ENCODE measurements around the gene ADSL.
A peak's percentile ranks its signal among the peaks of the same experiment; 100 is the strongest.

Gene ADSL

DNA sequence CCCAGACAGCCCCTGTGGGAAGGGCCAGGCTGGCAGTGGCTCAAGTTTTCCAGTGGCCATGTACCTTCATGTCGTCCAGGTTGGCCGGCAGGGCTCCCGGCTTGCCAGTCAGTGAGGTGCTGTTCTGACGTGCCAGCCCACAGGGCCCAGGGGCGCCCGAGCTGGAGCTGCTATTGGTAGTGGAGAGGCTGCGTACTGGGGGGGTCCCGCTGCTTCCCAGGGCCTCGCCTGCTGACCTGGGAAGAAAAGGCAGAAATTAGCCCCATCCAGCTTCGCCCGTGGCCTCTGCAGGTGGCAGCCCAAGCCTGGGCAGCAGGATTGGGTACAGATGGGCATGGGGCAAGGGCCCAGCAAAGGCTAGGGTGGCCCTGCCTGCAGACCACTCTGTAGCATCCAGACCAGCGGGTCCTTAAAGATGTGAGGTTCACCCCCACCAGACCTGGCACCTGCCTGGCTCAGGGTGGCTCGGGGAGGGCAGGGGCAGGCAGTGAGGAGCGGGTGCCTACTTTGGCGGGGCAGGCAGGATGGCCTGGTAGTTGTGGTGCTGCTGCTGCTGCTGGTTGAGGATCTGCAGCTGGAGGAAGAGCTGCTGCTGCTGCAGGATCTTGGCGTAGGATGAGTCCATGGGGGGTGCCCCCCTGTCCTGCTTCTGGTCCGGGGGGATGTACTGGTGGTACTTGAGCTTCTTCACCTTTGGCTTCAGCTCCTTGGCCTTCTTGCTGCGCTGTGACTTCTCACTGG lies 74.2 kb downstream of the ADSL start:
- no peak for DNase-seq

DNA sequence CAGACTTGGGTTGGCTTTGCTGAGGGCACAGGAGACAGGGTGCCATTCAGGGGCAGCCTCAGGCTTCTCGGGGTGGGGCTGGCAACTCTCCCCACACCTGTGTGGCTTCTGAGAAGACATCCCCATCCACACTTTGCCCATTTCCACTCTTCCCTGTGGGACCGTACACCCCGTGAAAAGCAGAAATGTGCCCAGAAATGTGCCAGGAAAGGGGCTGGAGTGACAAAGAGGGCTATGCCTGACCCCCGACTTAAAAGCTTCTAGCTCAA lies 74.7 kb downstream of the ADSL start:
- no peak for DNase-seq

DNA sequence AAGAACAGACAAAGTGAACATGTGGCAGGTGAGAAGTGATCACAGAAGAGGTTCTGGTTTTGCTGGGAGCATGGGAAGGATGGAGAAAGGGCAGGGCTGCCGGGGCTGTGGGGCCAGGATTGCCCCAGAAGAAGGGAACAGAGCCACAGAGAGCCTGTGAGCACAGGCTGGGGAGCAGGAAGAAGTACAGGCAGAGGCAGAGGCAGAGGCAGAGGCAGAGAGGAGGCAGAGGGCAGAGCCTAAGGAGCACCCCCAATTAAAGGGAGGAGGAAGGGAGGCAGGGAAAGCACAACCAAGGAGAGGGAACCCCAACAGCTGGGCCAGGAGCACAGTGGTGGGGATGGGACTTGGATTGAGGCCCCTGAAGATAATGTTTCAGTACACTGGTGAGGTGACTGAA lies 75.6 kb downstream of the ADSL start:
- no peak for DNase-seq

DNA sequence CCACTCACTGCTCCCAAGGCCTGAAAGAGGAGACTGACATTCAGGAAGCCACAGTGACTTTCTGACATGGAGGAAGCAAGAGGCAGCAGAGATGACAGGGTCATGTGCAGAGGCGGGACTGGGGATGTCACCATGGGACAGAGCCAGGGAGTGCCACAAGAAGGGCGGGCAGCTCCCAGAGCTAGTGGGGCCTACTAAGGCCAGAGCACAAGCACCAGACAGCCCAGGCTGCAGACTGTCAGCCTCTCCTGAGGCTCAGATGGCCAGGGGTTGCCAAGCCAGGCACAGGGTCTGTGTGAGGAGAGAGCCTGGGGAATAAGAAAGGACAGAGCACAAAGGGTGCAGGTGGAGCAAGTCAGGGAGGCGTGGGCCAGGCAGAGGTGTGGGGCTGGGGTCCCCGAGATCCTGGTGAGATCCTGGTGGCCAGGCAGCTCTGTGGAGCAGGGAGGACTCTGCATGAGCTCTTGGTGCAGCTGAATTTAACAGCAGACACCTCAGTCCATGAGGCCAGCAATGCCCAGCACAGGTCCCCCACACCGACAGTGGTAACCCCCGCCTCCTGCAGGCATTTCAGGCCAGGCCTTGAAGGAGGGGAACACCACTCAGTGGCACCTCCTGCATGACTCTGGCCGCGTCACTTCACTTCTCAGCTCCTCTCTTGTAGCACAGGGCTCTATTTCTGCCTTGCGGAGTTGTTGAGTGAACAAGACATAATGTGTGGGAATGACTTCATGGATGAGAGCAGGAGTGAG lies 76.4 kb downstream of the ADSL start:
- no peak for DNase-seq

DNA sequence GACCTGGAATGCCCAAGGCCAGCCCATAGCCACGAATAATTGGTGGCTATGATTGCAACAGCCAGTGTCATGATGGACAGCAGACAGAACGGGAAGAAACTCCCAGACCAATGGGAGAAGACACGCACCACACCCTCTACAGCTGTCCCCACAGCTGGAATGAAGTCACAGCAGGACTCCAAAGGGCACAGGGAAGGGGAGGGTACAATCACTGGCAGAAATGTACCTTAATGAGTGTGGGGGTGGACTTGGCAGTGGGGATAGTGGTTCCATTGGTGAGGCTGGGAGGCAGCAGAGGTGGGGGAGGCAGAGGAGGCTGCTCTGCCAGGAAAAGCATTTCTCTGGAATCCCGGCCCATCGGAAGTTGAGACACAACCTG lies 77.0 kb downstream of the ADSL start:
- DNase-seq: no peak

DNA sequence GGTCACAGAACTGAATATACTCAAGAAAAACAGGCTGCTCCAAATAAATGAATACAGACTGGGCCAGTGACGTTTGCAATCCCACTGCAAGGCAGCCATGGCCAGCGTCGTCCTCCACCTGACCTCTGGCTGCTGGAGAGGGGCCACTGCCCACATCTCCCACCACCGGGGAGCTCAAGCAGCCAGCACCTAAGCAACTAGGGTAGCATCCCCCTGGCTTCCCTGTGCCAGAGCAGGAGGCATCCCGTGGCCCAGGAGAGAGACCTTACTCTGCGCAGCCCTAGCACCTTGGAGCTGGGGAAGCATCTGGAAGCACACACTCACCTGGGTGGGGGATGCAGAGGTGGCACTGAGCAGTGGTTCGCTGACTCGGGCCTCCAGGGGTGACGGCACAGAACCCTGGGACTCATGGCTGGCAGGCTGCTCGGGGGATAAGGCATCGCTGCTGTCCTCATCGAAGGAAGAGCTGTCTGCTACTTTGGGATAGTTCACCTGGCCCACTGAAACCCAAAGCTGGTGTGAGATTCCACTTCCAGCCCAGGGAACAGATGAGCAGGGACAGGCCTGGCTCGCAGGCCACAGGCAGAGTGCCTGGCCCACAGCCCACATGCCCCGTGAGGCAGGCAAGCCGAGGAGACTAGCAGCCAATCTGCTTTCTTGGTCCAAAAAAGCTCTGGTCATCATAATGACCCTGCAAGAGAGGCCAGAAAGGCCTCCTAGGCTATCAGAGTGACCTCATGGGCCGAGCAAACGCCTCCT lies 77.8 kb downstream of the ADSL start:
- DNase-seq: no peak

DNA sequence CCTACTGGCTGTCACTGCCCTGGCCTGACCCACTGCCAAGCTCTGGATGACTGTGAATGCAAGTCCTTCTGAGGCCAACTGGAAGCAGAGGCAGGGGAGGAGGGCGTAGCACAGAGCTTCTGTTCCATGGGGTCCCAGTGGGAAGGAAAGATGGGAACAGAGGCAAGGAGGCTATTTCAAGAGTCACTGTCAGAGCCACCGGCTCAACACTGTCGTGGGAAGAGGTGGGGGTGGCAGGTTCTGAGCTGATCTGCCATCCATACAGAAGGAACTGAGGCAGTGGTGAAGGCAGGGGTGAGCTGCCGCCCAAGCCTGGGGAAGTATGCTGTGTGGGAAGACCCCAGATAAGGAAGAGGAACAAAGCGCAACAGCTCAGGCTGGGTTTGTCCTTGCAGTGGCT lies 78.8 kb downstream of the ADSL start:
- no peak for DNase-seq

DNA sequence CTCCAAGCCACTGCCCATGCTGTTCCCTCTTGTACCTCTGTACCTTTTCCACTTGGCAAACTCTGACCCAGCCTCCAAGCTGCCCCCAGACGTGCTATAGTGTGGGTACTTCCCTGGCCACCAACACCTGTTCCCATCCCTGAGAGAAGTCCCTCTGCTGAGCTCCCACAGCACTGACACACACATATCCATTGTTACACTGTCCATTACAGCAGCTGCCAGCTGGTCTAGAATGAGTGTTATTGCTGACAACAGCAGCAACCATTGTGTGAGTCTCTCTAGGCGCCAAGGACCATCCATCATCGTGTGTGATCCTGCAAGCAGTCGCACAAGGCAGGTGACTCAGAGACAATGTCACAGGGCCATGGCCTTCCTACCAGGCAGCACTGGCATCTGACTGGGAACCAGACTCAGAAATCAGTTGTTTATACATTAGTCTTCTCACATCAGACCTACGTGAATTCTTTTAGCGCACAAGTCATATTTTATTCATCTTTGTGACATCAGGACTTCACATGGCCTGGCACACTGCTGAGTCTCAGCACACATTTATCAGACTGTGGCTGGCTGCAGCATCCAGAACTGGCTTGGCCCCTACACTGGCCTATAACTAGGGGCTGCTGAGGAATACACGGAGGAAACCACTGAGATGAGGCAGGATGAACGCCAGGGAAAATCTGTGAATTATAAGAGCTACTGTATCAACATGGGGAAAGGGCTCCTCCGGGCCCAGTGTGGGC lies 80.5 kb downstream of the ADSL start:
- no peak for DNase-seq

DNA sequence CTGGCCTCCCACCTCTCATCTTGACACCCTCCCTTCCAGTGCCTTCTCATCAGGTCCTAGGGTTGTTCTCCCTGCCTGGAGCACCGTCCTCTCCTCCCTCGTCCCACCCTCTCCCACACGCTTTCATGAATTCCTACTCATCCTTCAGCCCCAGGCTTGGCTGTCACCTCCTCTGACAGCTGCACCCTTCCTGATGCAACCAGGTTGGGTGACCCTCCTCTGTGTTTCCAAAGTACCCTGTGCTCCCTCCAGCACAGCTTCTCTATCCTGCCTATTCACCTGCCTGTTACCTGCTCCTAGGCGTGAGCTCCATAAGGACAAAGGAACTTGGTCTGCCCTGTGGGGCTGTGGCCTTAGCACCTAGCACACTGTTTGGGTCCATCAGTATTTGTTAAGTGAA lies 82.5 kb downstream of the ADSL start:
- no peak for DNase-seq

DNA sequence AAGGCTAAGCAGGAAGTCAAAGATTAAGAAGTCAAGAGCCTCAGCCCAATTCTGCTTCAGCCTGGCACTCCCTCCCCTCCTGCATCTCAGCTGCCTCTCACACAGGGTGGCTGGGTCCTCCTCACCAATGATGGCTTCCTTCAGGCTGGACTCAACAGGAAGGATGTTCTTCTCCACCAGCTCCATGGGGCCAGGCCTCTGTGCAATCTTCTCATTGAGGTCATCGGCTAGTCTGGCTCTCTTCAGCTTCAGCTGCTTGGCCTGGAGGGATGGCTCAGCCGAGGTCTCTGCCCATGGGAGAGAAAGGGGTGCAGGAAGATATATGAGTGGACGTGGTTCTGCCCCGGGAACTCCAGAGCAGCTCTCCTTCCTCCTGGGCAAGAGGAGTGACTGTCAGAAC lies 83.2 kb downstream of the ADSL start:
- no peak for DNase-seq

DNA sequence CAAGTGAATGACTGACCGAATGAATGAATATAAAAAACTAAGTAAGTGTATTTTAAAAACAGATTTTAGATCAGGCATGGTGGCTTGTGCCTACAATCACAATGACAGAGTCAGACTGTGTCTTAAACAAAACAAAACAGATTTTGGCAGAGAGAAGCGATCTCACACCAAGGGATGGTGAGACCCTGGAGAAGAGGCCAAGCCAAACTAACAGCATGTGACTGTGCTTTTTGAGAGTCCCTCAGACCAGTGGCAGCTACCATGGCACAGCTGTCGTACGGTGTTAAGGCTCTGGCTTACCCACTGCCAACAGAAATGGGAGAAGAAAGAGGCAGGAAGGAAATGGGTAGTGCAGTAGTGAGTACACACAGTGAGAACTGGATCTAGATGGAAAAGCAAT lies 84.7 kb downstream of the ADSL start:
- DNase-seq: no peak

DNA sequence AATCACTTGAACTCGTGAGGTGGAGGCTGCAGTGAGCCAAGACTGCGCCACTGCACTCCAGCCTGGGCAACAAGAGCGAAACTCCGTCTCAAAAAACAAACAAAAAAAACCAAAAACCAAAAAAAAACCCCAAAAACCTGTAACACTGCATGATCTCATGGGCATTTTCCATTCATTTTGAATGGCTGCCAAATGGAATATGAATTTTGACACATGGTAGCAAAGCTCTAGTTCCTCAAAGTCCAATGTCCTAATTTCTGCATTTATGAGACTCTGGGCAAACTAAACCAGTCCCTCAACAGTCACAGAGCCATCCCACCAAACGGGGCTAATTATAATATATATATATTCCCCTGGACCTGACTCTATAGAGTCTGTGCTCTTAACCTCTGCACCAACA lies 85.9 kb downstream of the ADSL start:
- DNase-seq: no peak

DNA sequence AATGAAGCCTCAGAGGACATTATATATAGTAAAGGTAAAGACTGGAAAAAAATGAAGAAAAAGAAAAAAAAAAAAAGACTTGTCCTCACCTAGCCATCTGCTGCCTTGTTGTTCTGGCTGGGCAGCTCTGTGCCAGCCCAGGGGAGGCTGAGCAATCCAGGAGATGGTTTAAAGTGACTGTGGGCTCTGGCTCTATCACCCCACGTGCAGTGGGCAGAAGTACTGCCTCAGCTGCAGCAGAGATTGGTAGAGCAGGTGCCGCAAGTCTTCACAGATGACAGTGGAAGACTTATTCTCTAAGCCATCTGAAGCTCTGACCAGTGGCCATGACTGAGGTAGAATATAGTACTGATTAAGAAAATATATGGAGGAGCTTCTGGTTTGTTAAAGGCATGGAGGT lies 86.3 kb downstream of the ADSL start:
- no peak for DNase-seq

DNA sequence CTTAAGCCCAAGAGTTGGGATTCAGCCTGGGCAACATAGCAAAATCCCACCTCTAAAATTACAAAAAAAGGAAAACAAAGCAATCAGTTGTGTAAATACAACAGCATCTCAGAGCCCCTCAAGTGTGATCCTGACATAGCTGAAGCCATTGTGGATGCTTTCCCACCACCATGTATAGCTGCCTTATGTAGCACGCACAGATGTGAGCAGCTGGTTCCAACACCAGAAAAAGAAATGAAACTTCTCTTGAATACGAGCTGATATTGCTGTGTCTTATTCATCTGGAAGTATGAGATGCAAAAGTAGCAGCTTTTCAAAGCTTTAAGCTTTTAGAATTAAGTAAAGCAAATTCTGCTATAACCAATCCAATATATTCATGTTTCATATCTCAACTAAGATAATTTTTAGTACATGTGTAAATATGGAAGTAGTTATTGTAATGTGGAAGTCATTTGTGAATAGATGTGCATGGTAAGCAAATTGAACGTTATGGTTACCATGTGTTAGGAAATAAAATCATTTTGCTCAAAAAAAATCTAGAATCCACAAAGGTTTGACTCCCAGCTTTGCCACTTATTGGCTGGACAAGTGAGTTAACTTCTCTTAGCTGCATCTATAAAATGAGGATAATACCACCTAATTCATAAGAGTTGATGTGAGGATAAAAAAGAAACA lies 87.3 kb downstream of the ADSL start:
- no peak for DNase-seq

DNA sequence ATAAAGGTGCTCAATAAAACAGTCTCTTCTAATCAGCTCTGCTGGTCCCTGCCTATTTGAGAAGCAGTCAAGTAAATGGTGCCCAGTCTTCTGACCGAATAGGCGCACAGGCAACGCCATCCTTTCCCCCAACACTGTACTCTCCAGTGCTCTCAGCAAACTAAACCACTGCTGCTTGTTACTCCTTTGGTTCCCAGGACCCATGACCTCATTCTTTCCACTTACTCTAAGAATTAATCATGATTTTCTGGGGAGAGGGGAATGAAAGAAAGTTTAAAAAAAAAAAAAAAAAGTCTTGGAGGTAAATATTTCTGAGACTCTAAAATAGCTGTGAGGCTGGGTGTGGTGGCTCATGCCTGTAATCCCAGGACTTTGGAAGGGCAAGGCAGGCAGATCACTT lies 87.8 kb downstream of the ADSL start:
- DNase-seq: no peak

DNA sequence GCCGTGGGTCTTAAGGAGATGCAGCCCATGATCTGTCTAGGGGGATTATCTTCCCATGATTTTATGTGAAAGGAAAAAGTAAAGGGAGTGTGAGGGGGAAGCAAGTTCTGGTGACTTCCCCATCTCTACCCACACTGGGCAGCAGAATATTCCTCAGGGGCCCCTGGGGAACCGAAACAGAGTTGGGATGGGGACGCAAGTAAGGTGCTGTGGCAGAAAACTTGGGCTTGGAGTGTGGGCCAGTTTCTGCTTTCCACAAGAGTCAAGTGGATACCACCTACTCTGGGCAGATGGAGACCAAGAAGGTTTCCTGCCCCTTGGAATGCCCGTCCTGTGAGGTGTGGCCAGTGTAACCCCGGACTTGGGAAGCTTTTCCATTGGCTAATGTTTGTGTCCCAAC lies 88.4 kb downstream of the ADSL start:
- no peak for DNase-seq

DNA sequence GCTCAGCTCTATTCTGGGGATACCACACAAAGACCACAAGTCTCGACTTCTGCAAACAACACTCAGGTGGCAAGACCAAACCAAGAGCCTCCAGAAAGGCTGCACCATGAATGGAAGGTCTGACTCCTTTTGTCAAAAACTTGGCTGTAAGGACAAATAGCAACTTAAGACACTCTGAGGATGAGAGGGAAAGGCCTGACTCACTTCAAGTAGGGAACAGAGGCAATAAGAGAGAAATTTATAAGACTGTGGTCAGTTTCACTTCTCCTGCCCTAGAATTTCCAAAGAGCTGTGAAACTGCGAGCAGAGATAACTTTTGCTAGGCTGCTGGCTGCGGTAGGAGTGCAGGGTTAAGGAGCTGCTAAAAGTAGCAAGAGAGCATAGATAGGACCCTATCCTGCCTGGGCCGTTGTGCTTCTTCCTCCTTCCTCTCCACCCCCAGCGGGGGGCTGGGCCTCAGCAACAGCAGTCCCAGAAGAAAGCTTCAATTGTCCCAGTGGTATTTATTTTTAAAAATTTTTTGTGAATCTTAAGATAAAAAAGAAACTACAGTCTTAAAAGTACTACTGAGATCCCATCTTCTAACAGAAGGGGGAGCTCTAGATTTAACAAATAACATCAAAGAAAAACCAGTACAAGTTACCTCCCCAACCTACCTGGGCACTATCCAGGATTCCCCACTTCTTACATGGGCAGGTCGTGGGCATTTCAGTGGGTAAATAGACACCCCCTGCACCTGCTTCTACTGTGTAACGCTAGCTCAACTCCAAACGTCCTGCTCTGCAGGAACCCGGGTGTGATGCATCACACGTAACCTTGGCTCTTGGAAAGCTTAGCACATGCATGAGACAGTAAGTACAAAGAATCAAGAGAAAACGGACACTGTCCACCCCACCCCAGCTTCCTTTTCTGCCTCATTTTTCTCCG lies 90.5 kb downstream of the ADSL start:
- peak; percentile 23 to 42 for DNase-seq
